ENCODE measurements around the gene TUSC7. TPM values are rescaled to one million over a fixed set of nuclear protein-coding genes. Genes with fewer than 3 reads are reported as not detected.

TUSC7 gene
- total and polyA plus RNA-seq, 2 of the 8 experiments (the other 6 are each of a cell fraction or from before 2014, with no cell fraction given) = not detected

GRCh38 chr3:116749388-116749787, 39.8 kb downstream of the TUSC7 start:
- H2BK20ac ChIP-seq (ENCODE audit: low read length) = no peak overlapping the region
- CTCF ChIA-PET (ENCODE audit: partially characterized antibody) = interaction anchor here (0.9 to 1.1 kb wide), 2 partner anchors 9 to 85 kb away, joined by 3 to 4 read pairs; no protein-coding TSS in a partner anchor
- H3K79me1 ChIP-seq (ENCODE audit: low read depth, low read length) = no peaks in the 10 kb centered on the region
- H4K91ac ChIP-seq (replicated peaks; ENCODE audit: insufficient read length, low read length) = no peak overlapping the region
- H2AK5ac ChIP-seq (ENCODE audit: low read depth, low read length) = no peak overlapping the region
- DNase-seq (ENCODE audit: low read depth in 1 of 2, low spot score in 2 of 2) (no peak), FAIRE-seq (no peak)
- H3K14ac ChIP-seq (ENCODE audit: insufficient read length) = no peak overlapping the region
- H3K4me3 ChIP-seq (ENCODE audit: extremely low read depth in 1 of 4, insufficient read depth in 2 of 4, low read depth in 3 of 4, low read length in 4 of 4) = no peak overlapping the region
- H3K36me3 ChIP-seq (ENCODE audit: control insufficient read depth in 2 of 4, insufficient read depth in 4 of 4, low read length in 3 of 4) = no peaks in the 10 kb centered on the region
- H3K79me2 ChIP-seq (ENCODE audit: control insufficient read depth in 1 of 2, insufficient read depth in 2 of 2, low read length in 2 of 2) = no peaks in the 10 kb centered on the region
- no peak overlapping the region for H3K4ac ChIP-seq (replicated peaks; ENCODE audit: insufficient read length, low read depth, low read length)
- no peak overlapping the region for H3K27ac ChIP-seq (ENCODE audit: low read depth, low read length)
- no peak overlapping the region for H4K8ac ChIP-seq (ENCODE audit: extremely low read depth, insufficient read depth, low read length)
- H2BK15ac ChIP-seq (ENCODE audit: low read length) = no peak overlapping the region
- H3K18ac ChIP-seq (ENCODE audit: extremely low read depth, low read length) = no peak overlapping the region
- POLR2A ChIA-PET (ENCODE audit: partially characterized antibody) = no interaction called here
- H2AFZ ChIP-seq (ENCODE audit: low read length) = no peak overlapping the region
- no peak overlapping the region for H3K4me2 ChIP-seq (ENCODE audit: insufficient read depth in 1 of 2, low read depth in 2 of 2, low read length in 2 of 2)
- H2BK5ac ChIP-seq (ENCODE audit: low read depth, low read length) = no peak overlapping the region
- no peaks in the 10 kb centered on the region for H3K23me2 ChIP-seq (ENCODE audit: low read depth, low read length)
- WGBS, 2 experiments (ENCODE audit: extremely low coverage in 1 of 2, insufficient coverage in 1 of 2, insufficient read length in 1 of 2, insufficient replicate concordance in 2 of 2, low coverage in 1 of 2, low lambda C conversion rate in 2 of 2, missing lambda C conversion rate in 1 of 2) = 50% methylated on average over 3 of the region's 3 CpGs; no CpG with 5 or more reads in 1 of the 2 experiments
- H2BK120ac ChIP-seq (replicated peaks; ENCODE audit: low read depth, low read length) = no peak overlapping the region
- H3K23ac ChIP-seq (ENCODE audit: insufficient read length) = no peak overlapping the region
- H3K56ac ChIP-seq (replicated peaks; ENCODE audit: insufficient read length, low read depth, low read length) = no peak overlapping the region
- no peak overlapping the region for H2BK12ac ChIP-seq (ENCODE audit: low read depth, low read length)
- H3K4me1 ChIP-seq (replicated peaks in 1 of 4; ENCODE audit: control insufficient read depth in 3 of 4, insufficient read depth in 4 of 4, low read length in 3 of 4) = no peaks in the 10 kb centered on the region
- H3K27me3 ChIP-seq (replicated peaks in 1 of 4; ENCODE audit: control insufficient read depth in 3 of 4, extremely low read depth in 1 of 4, insufficient read depth in 3 of 4, low read length in 3 of 4) = no peaks in the 10 kb centered on the region
- no peaks in the 10 kb centered on the region for H4K20me1 ChIP-seq (replicated peaks in 1 of 2; ENCODE audit: control insufficient read depth in 1 of 2, insufficient read depth in 2 of 2, low read length in 2 of 2)
- no peak overlapping the region for H3K9ac ChIP-seq (replicated peaks in 1 of 4; ENCODE audit: extremely low read depth in 1 of 4, low read depth in 3 of 4, low read length in 3 of 4)
- no peak overlapping the region for H4K5ac ChIP-seq (ENCODE audit: insufficient read length, low read depth, low read length)
- no peaks in the 10 kb centered on the region for H3K9me3 ChIP-seq (ENCODE audit: insufficient read depth in 2 of 2, low read depth in 1 of 2, low read length in 1 of 2)
- no peak for TF ChIP-seq JUND (IDR thresholded peaks at IDR 0.05; ENCODE audit: low read length)
- no peak for TF ChIP-seq RFX5 (IDR thresholded peaks at IDR 0.05; ENCODE audit: borderline replicate concordance, low read depth, low read length)
- TF ChIP-seq CREB1 (IDR thresholded peaks at IDR 0.05) = no peak
- no peak for TF ChIP-seq ASH2L (IDR thresholded peaks at IDR 0.05; ENCODE audit: low read length)
- no peak for TF ChIP-seq NANOG (IDR thresholded peaks at IDR 0.05; ENCODE audit: insufficient read depth, low read depth, low read length, poor library complexity, severe bottlenecking)
- TF ChIP-seq CEBPB (IDR thresholded peaks at IDR 0.05; ENCODE audit: low read depth, low read length) = no peak
- TF ChIP-seq FOSL1 (IDR thresholded peaks at IDR 0.05; ENCODE audit: insufficient read depth, low read depth, low read length) = no peak
- no peak for TF ChIP-seq KDM1A (IDR thresholded peaks at IDR 0.05; ENCODE audit: borderline replicate concordance, low read length)
- TF ChIP-seq YY1 (IDR thresholded peaks at IDR 0.05; ENCODE audit: low read depth, low read length) = no peak
- TF ChIP-seq KDM4A (IDR thresholded peaks at IDR 0.05; ENCODE audit: low read depth, low read length, severe bottlenecking) = no peak
- no peak for TF ChIP-seq TAF1 (IDR thresholded peaks at IDR 0.05; ENCODE audit: low read depth, low read length)
- TF ChIP-seq TAF7 (optimal IDR thresholded peaks at IDR 0.05; ENCODE audit: borderline replicate concordance, low read depth, low read length) = no peak
- no peak for TF ChIP-seq CHD1 (IDR thresholded peaks at IDR 0.05; ENCODE audit: low read depth, low read length)
- TF ChIP-seq POLR2A (IDR thresholded peaks at IDR 0.05; ENCODE audit: control extremely low read depth in 1 of 2, low read depth in 2 of 2, low read length in 2 of 2) = no peak
- TF ChIP-seq ATF3 (IDR thresholded peaks at IDR 0.05; ENCODE audit: insufficient read depth, low read depth, low read length) = no peak
- TF ChIP-seq ZNF274 (IDR thresholded peaks at IDR 0.05; ENCODE audit: borderline replicate concordance, extremely low read depth, low read length) = no peak
